K562 (cell line): ENCODE results near the gene RSPH6A. TPM values are rescaled to one million over a fixed set of nuclear protein-coding genes. Genes with fewer than 3 reads are reported as not detected.

Source experiments
- ATAC-seq: fragments of 200-7000 bp; cut with Tn5 transposase; 3 replicates; pipeline ENCODE4 v1.9.1; 2020; ENCODE audit warnings: moderate library complexity
- BruUV-seq: library from RNA; stranded (reverse); fragments of 400-500 nt; replicated peaks from 2 replicates; lab custom pipeline; 2021; lab: Mats Ljungman, UMichigan
- CTCF ChIA-PET: fragments of 300-600 bp; formaldehyde crosslinking; extraction: SDS; loops from one replicate; lab custom pipeline; 2021; ENCODE audit warnings: low intra/inter-chr PET ratio; lab: Yijun Ruan, JAX
- POLR2A ChIA-PET: fragments of 300-600, 350-650 bp; sonication (Branson Sonifier 250); formaldehyde crosslinking; extraction: SDS; loops from one replicate; lab custom pipeline; 2021; ENCODE audit warnings: antibody characterized with exemption, inconsistent platforms; lab: Yijun Ruan, JAX
- DNase-seq, 4 experiments: peaks; one replicate each; pipeline versions ENCODE4 v3.0.0 to v3.0.0-alpha.2; 2011 to 2018; ENCODE audit warnings: low spot score in 3 of 4, mixed read lengths in 3 of 4; ENCODE audit errors: extremely low read depth in 1 of 4
- FAIRE-seq: peaks from 2 replicates; lab custom pipeline; 2011; peaks lifted over from hg19 to GRCh38; lab: Jason Lieb, UNC
- H2AFZ ChIP-seq: 2 replicates; pipeline ENCODE4 v1.6.0; 2011; ENCODE audit warnings: low read depth, low read length, control low read depth, inconsistent platforms
- H3K27ac ChIP-seq: fragments of 200-600 bp; 3 replicates; pipeline ENCODE4 v1.8.0; 2011; ENCODE audit warnings: low read depth, mild to moderate bottlenecking, control low read depth, inconsistent platforms, low read length, moderate library complexity, mixed read lengths; ENCODE audit errors: extremely low read depth
- H3K27me3 ChIP-seq, 2 experiments: fragments of 300-600 bp in 1 of 2; 2 replicates in 1 of 2; 3 replicates in 1 of 2; pipeline versions ENCODE4 v1.6.0 to v1.8.0; 2011; ENCODE audit warnings: inconsistent platforms in 2 of 2, low read length in 2 of 2, mild to moderate bottlenecking in 1 of 2, mixed read lengths in 1 of 2, moderate library complexity in 1 of 2; ENCODE audit not compliant: control insufficient read depth in 2 of 2, insufficient read depth in 2 of 2
- H3K36me3 ChIP-seq: fragments of 300-600 bp; 3 replicates; pipeline ENCODE4 v1.8.0; 2011; ENCODE audit warnings: mild to moderate bottlenecking, low read length, inconsistent platforms; ENCODE audit not compliant: control insufficient read depth, insufficient read depth
- H3K4me1 ChIP-seq, 2 experiments: fragments of 200-600 bp in 1 of 2; replicated peaks in 1 of 2; 2 replicates in 1 of 2; 3 replicates in 1 of 2; pipeline versions ENCODE4 v1.5.1 to v1.8.0; 2011; ENCODE audit warnings: inconsistent platforms in 2 of 2, low read length in 2 of 2, mild to moderate bottlenecking in 1 of 2, mixed read lengths in 1 of 2, moderate library complexity in 1 of 2; ENCODE audit not compliant: control insufficient read depth in 2 of 2, insufficient read depth in 2 of 2
- H3K4me2 ChIP-seq: 2 replicates; pipeline ENCODE4 v1.6.1; 2011; ENCODE audit warnings: low read length, control low read depth, inconsistent platforms, mixed read lengths; ENCODE audit not compliant: insufficient read depth
- H3K4me3 ChIP-seq: fragments of 200-600 bp; sonication (generic), shearing (Covaris generic); 2 replicates; pipeline ENCODE4 v1.5.1; 2016; ENCODE audit warnings: control low read depth, inconsistent platforms
- H3K79me2 ChIP-seq: fragments of 200-600 bp; 3 replicates; pipeline ENCODE4 v1.8.0; 2011; ENCODE audit warnings: low read length, inconsistent platforms; ENCODE audit not compliant: control insufficient read depth, insufficient read depth
- H3K9ac ChIP-seq, 2 experiments: 2 replicates each; pipeline versions ENCODE4 v1.6.0 to v1.6.1; 2011; ENCODE audit warnings: low read depth in 2 of 2, low read length in 2 of 2, control low read depth in 1 of 2, inconsistent platforms in 1 of 2, mild to moderate bottlenecking in 1 of 2, mixed read lengths in 1 of 2; ENCODE audit not compliant: insufficient read depth in 1 of 2
- H3K9me1 ChIP-seq: one replicate; pipeline ENCODE4 v1.6.0; 2011; ENCODE audit warnings: inconsistent platforms, mild to moderate bottlenecking, low read length, moderate library complexity; ENCODE audit not compliant: control insufficient read depth, insufficient read depth
- H3K9me3 ChIP-seq: replicated peaks from 2 replicates; pipeline ENCODE4 v1.5.1; 2011; ENCODE audit warnings: low read depth, low read length, inconsistent platforms; ENCODE audit not compliant: control insufficient read depth, insufficient read depth
- H4K20me1 ChIP-seq: replicated peaks from 2 replicates; pipeline ENCODE4 v1.6.1; 2011; ENCODE audit warnings: low read length, inconsistent platforms, mixed read lengths; ENCODE audit not compliant: control insufficient read depth, insufficient read depth
- CREM ChIP-seq: IDR thresholded peaks from 2 replicates; pipeline ENCODE4 v1.6.1; 2014; ENCODE audit warnings: antibody characterized with exemption, low read depth
- HDGF ChIP-seq: fragments of 450-650 bp; IDR thresholded peaks from 2 replicates; pipeline ENCODE4 v1.6.1; 2016
- KAT8 ChIP-seq: fragments of 450-650 bp; IDR thresholded peaks from 2 replicates; pipeline ENCODE4 v1.6.1; 2016; ENCODE audit warnings: low read depth, mild to moderate bottlenecking
- MITF ChIP-seq: IDR thresholded peaks from 2 replicates; pipeline ENCODE4 v1.6.1; 2014; ENCODE audit warnings: antibody characterized with exemption
- PHB ChIP-seq: fragments of 250-450 bp; sonication (Bioruptor Pico); IDR thresholded peaks from 2 replicates; pipeline ENCODE4 v1.5.0; 2021
- PHTF2 ChIP-seq: fragments of 250-450 bp; sonication (Bioruptor Pico); IDR thresholded peaks from 2 replicates; pipeline ENCODE4 v1.5.0; 2021; ENCODE audit warnings: mild to moderate bottlenecking
- POLR2G ChIP-seq: fragments of 200-400 bp; formaldehyde crosslinking; IDR thresholded peaks from 2 replicates; pipeline ENCODE4 v1.6.1; 2017; ENCODE audit warnings: low read depth, mild to moderate bottlenecking, antibody characterized with exemption, low read length, moderate library complexity
- POLR3A ChIP-seq: IDR thresholded peaks from 2 replicates; pipeline ENCODE4 v1.6.1; 2011; ENCODE audit warnings: borderline replicate concordance, mild to moderate bottlenecking, moderate library complexity; ENCODE audit not compliant: insufficient read length, insufficient read depth; ENCODE audit errors: extremely low read depth
- ZNF174 ChIP-seq: fragments of 250-450 bp; sonication (Bioruptor Pico); IDR thresholded peaks from 2 replicates; pipeline ENCODE4 v1.4.0; 2020; ENCODE audit warnings: mild to moderate bottlenecking
- ZNF41 ChIP-seq: fragments of 250-450 bp; sonication (Bioruptor Pico); conservative IDR thresholded peaks from 2 replicates; pipeline ENCODE4 v1.4.0; 2020; ENCODE audit warnings: mild to moderate bottlenecking
- WGBS: fragments of 100-300 bp; shearing (Covaris generic); methylation state at CpG from one replicate; pipeline ENCODE4 v1.1.6; 2016; ENCODE audit warnings: low coverage, mixed read lengths; ENCODE audit not compliant: insufficient coverage; ENCODE audit errors: missing lambda C conversion rate; 5-methylcytosine and 5-hydroxymethylcytosine counted together
- in situ Hi-C: fragments of 300-500 bp; cut with MboI; formaldehyde crosslinking; loops from 4 replicates; pipeline ENCODE4 v1.15.0; 2018; ENCODE audit warnings: inconsistent platforms, mixed read lengths
- intact Hi-C: fragments of 100-400 bp; cut with micrococcal nuclease; formaldehyde crosslinking; loops from 2 replicates; pipeline ENCODE4 v1.14.2; 2022
- polyA plus RNA-seq, 8 experiments: library from polyadenylated mRNA; depleted of rRNA in 4 of 8; stranded (reverse) in 5 of 8; unstranded in 3 of 8; fragments of >200 nt; fragmentation: Nextera tagmentation in 2 of 8; fragmentation: Illumina TruSeq in 1 of 8; extraction: Ambion mirVana in 2 of 8; extraction: Trizol in 1 of 8; gene quantifications; 2 replicates each; pipeline versions ENCODE4 v1.2.1 to v1.2.3, GENCODE V29; 2011 to 2014; ENCODE audit warnings: inconsistent platforms in 1 of 8, missing spikeins in 1 of 8
- total RNA-seq, 7 experiments: library from RNA; depleted of rRNA in 6 of 7; stranded (reverse); fragments of >200 nt in 6 of 7; fragmentation: Illumina TruSeq in 2 of 7; extraction: Trizol in 2 of 7; gene quantifications; 2 replicates each; pipeline versions ENCODE4 v1.2.1 to v1.2.3, GENCODE V29; 2011 to 2021; ENCODE audit warnings: low replicate concordance in 1 of 7
- TF ChIP-seq, protein P1 (sequence below): fragments of 450-650 bp; IDR thresholded peaks from 2 replicates; pipeline ENCODE4 v1.6.1; 2016
- TF ChIP-seq, protein P2 (sequence below): sonication (generic); formaldehyde crosslinking; IDR thresholded peaks from 2 replicates; pipeline ENCODE4 v1.8.0; 2022; ENCODE audit warnings: mild to moderate bottlenecking, missing genetic modification reagents

Gene RSPH6A
- total and polyA plus RNA-seq, 9 of the 15 experiments (the other 6 are each of a cell fraction or from before 2014, with no cell fraction given), result 0.03 to 0.15 (median 0.07) TPM; not detected in 5

GRCh38 chr19:45764945-45765701 lies 50.0 kb downstream of the RSPH6A start:
- ATAC-seq (no peak), FAIRE-seq (no peak), DNase-seq (no peak)
- Histone ChIP-seq H4K20me1 (no peaks in the 10 kb centered on the region), H3K4me2 (no peak overlapping the region), H3K4me3 (no peak overlapping the region), H3K9me1 (no peaks in the 10 kb centered on the region), H2AFZ (no peak overlapping the region), H3K27ac (no peak overlapping the region), H3K79me2 (peaks cover 17% of the 10 kb centered on the region; the same call in 2 of the 3 replicates), H3K4me1 (peaks cover 6 to 79% of the 10 kb centered on the region in 2 experiments; a peak in 4 of 5 replicates), H3K9me3 (no peaks in the 10 kb centered on the region), H3K27me3 (no peaks in the 10 kb centered on the region), H3K36me3 (no peaks in the 10 kb centered on the region; the same call in 2 of the 3 replicates), H3K9ac (no peak overlapping the region; a peak in 1 of 4 replicates)
- intact Hi-C loops (no loop called here), in situ Hi-C loops (no loop called here)
- CTCF ChIA-PET, result no interaction called here
- TSS peak; percentile 27 for BruUV-seq
- POLR2A ChIA-PET, result interaction anchor here (0.6 to 1.0 kb wide), 3 partner anchors 9 to 577 kb away, joined by 3 to 4 read pairs (median 3); no protein-coding TSS in a partner anchor
- TF ChIP-seq, protein P1, sequence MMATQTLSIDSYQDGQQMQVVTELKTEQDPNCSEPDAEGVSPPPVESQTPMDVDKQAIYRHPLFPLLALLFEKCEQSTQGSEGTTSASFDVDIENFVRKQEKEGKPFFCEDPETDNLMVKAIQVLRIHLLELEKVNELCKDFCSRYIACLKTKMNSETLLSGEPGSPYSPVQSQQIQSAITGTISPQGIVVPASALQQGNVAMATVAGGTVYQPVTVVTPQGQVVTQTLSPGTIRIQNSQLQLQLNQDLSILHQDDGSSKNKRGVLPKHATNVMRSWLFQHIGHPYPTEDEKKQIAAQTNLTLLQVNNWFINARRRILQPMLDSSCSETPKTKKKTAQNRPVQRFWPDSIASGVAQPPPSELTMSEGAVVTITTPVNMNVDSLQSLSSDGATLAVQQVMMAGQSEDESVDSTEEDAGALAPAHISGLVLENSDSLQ, result no peak
- TF ChIP-seq ZNF41 (CRISPR knock-in tag) (no peak), POLR3A (no peak), POLR2G (no peak), PHB (CRISPR knock-in tag) (no peak), HDGF (no peak), MITF (no peak), KAT8 (no peak), PHTF2 (no peak), CREM (no peak), ZNF174 (CRISPR knock-in tag) (no peak)
- TF ChIP-seq, protein P2, sequence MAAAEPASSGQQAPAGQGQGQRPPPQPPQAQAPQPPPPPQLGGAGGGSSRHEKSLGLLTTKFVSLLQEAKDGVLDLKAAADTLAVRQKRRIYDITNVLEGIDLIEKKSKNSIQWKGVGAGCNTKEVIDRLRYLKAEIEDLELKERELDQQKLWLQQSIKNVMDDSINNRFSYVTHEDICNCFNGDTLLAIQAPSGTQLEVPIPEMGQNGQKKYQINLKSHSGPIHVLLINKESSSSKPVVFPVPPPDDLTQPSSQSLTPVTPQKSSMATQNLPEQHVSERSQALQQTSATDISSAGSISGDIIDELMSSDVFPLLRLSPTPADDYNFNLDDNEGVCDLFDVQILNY (CRISPR knock-in tag), result no peak
- WGBS, result 70% methylated on average over 12 of the region's 21 CpGs
